Activated effector memory CD4-positive, alpha-beta T cell treated with Interleukin-2 at 50 U/mL for 16 hours (primary cell): ENCODE results near the gene KCNJ16.

Experiments used
- DNase-seq: peaks from one replicate; pipeline ENCODE4 v3.0.0-alpha.2; 2020

Gene KCNJ16

GRCh38 chr17:70172923-70173322 is 97.9 kb downstream of the KCNJ16 start:
- DNase-seq, result no peak

GRCh38 chr17:70173681-70174080 is 98.7 kb downstream of the KCNJ16 start:
- no peak for DNase-seq

- no peak for DNase-seq
These were observed 106.4 kb downstream of the KCNJ16 start for GRCh38 chr17:70181376-70181775.

GRCh38 chr17:70181866-70182265 is 106.8 kb downstream of the KCNJ16 start:
- DNase-seq, result no peak

GRCh38 chr17:70183508-70183907 is 108.5 kb downstream of the KCNJ16 start:
- DNase-seq, result no peak

GRCh38 chr17:70184207-70184606 is 109.2 kb downstream of the KCNJ16 start:
- no peak for DNase-seq

- DNase-seq, result no peak
These were observed 109.7 kb downstream of the KCNJ16 start for GRCh38 chr17:70184770-70185169.
